GM11168 (cell line): ENCODE measurements around the gene CCL13.

Source experiments
- in situ Hi-C: fragments of 300-500 bp; cut with MboI; formaldehyde crosslinking; loops from one replicate; pipeline ENCODE4 v1.12.0; 2022; ENCODE audit warnings: low sequenced_read_pairs; ENCODE audit not compliant: unreplicated experiment

CCL13 gene

GRCh38 chr17:34361478-34362061 is 5.3 kb downstream of the CCL13 start:
- in situ Hi-C loops, result loop anchor here (5.0 kb wide), 1 partner anchor 169 kb away; no protein-coding TSS in a partner anchor

GRCh38 chr17:34363183-34363661 is 6.9 kb downstream of the CCL13 start, which contains the start of gene CCL1:
Gene CCL1 (minus strand): TSS chr17:34363233. CDS start chr17:34363161, 72 bp downstream.
- in situ Hi-C loops, result loop anchor here (5.0 kb wide), 1 partner anchor 171 kb away; no protein-coding TSS in a partner anchor

GRCh38 chr17:34364751-34365150 is 8.5 kb downstream of the CCL13 start:
- in situ Hi-C loops, result loop anchor here (5.0 kb wide), 1 partner anchor 172 kb away; no protein-coding TSS in a partner anchor

GRCh38 chr17:34365340-34365739 is 9.1 kb downstream of the CCL13 start:
- in situ Hi-C loops, result no loop called here

- in situ Hi-C loops, result no loop called here
Observed at GRCh38 chr17:34366010-34366409, 9.7 kb downstream of the CCL13 start.

- in situ Hi-C loops, result no loop called here
Observed at GRCh38 chr17:34366529-34367107, 10.3 kb downstream of the CCL13 start.

- in situ Hi-C loops, result no loop called here
Observed at GRCh38 chr17:34367486-34368195, 11.4 kb downstream of the CCL13 start.

- in situ Hi-C loops, result no loop called here
Observed at GRCh38 chr17:34368196-34368945, 12.1 kb downstream of the CCL13 start.

GRCh38 chr17:34368946-34369500 is 12.7 kb downstream of the CCL13 start:
- in situ Hi-C loops, result no loop called here

GRCh38 chr17:34369571-34369970 is 13.3 kb downstream of the CCL13 start:
- in situ Hi-C loops, result no loop called here

- in situ Hi-C loops, result no loop called here
Observed at GRCh38 chr17:34370376-34370996, 14.2 kb downstream of the CCL13 start.

GRCh38 chr17:34370997-34371395 is 14.7 kb downstream of the CCL13 start:
- in situ Hi-C loops, result no loop called here

- in situ Hi-C loops, result no loop called here
Observed at GRCh38 chr17:34371405-34372100, 15.3 kb downstream of the CCL13 start.

GRCh38 chr17:34374457-34374856 is 18.2 kb downstream of the CCL13 start:
- in situ Hi-C loops, result no loop called here

GRCh38 chr17:34375426-34375997 is 19.2 kb downstream of the CCL13 start:
- in situ Hi-C loops, result no loop called here

GRCh38 chr17:34377078-34377823 is 21.0 kb downstream of the CCL13 start:
- in situ Hi-C loops, result no loop called here

GRCh38 chr17:34378664-34379101 is 22.4 kb downstream of the CCL13 start:
- in situ Hi-C loops, result no loop called here

GRCh38 chr17:34379868-34380267 is 23.6 kb downstream of the CCL13 start:
- in situ Hi-C loops, result no loop called here
